ENCODE results near the gene ADORA2B. TPM values are rescaled to one million over a fixed set of nuclear protein-coding genes. Genes with fewer than 3 reads are reported as not detected.
"Not testable (repeated sequence)": the region's sequence is repeated elsewhere in the genome, so short reads cannot be mapped to it uniquely, and the experiment has no call there.

The ADORA2B gene
- total RNA-seq, 2 experiments from 2014 or later, result not detected

GRCh38 chr17:15973834-15974233 is 28.9 kb downstream of the ADORA2B start:
- Histone ChIP-seq H3K36me3 (ENCODE audit: insufficient read depth, low read length) (peaks cover 14% of the 10 kb centered on the region), H3K27ac (ENCODE audit: low read depth, low read length, poor library complexity, severe bottlenecking) (no peak overlapping the region), H2AFZ (ENCODE audit: low read length) (no peak overlapping the region), H3K4me3 (ENCODE audit: low read depth, low read length, poor library complexity, severe bottlenecking) (no peak overlapping the region), H3K4me2 (ENCODE audit: low read length) (no peak overlapping the region), H3K9me3 (ENCODE audit: low read length) (no peaks in the 10 kb centered on the region), H3K9me2 (ENCODE audit: insufficient read depth, low read length) (no peaks in the 10 kb centered on the region), H4K20me1 (ENCODE audit: insufficient read depth, low read length) (no peaks in the 10 kb centered on the region), H3K4me1 (ENCODE audit: insufficient read depth, low read length, poor library complexity, severe bottlenecking) (no peaks in the 10 kb centered on the region), H3K79me2 (ENCODE audit: insufficient read depth, low read depth, low read length) (no peaks in the 10 kb centered on the region)
- BruUV-seq (replicated peaks), result no TSS peak
- CTCF ChIA-PET (ENCODE audit: unreplicated experiment), result no interaction called here
- intact Hi-C loops (cut with micrococcal nuclease; ENCODE audit: unreplicated experiment), result no loop called here
- POLR2A ChIA-PET, result interaction anchor here (0.7 kb wide), 1 partner anchor 18 kb away, joined by 3 read pairs; no protein-coding TSS in a partner anchor
- DNase-seq (ENCODE audit: low spot score), result no peak
- TF ChIP-seq CTCF (conservative IDR thresholded peaks at IDR 0.05; ENCODE audit: low read length), result no peak
- TF ChIP-seq EZH2phosphoT487 (IDR thresholded peaks at IDR 0.05; ENCODE audit: borderline replicate concordance, low read depth, low read length), result no peak

GRCh38 chr17:15977894-15978293 is 33.0 kb downstream of the ADORA2B start:
- H3K4me1 ChIP-seq (ENCODE audit: insufficient read depth, low read length, poor library complexity, severe bottlenecking), result peaks cover 5% of the 10 kb centered on the region
- no peak overlapping the region for H3K4me2 ChIP-seq (ENCODE audit: low read length)
- H2AFZ ChIP-seq (ENCODE audit: low read length), result no peak overlapping the region
- intact Hi-C loops (cut with micrococcal nuclease; ENCODE audit: unreplicated experiment), result no loop called here
- no peaks in the 10 kb centered on the region for H4K20me1 ChIP-seq (ENCODE audit: insufficient read depth, low read length)
- TF ChIP-seq EZH2phosphoT487 (IDR thresholded peaks at IDR 0.05; ENCODE audit: borderline replicate concordance, low read depth, low read length), result no peak
- no peak for TF ChIP-seq CTCF (conservative IDR thresholded peaks at IDR 0.05; ENCODE audit: low read length)
- ChIA-PET CTCF (ENCODE audit: unreplicated experiment) (no interaction called here), POLR2A (no interaction called here)
- no TSS peak for BruUV-seq (replicated peaks)
- peaks cover 45% of the 10 kb centered on the region for H3K36me3 ChIP-seq (ENCODE audit: insufficient read depth, low read length)
- no peaks in the 10 kb centered on the region for H3K79me2 ChIP-seq (ENCODE audit: insufficient read depth, low read depth, low read length)
- no peak overlapping the region for H3K4me3 ChIP-seq (ENCODE audit: low read depth, low read length, poor library complexity, severe bottlenecking)
- H3K27ac ChIP-seq (ENCODE audit: low read depth, low read length, poor library complexity, severe bottlenecking), result no peak overlapping the region
- DNase-seq (ENCODE audit: low spot score), result no peak
- H3K9me3 ChIP-seq (ENCODE audit: low read length), result no peaks in the 10 kb centered on the region
- H3K9me2 ChIP-seq (ENCODE audit: insufficient read depth, low read length), result no peaks in the 10 kb centered on the region

GRCh38 chr17:15978606-15979005 is 33.7 kb downstream of the ADORA2B start:
- no TSS peak for BruUV-seq (replicated peaks)
- POLR2A ChIA-PET, result no interaction called here
- DNase-seq (ENCODE audit: low spot score), result no peak
- intact Hi-C loops (cut with micrococcal nuclease; ENCODE audit: unreplicated experiment), result no loop called here
- no peak overlapping the region for H3K27ac ChIP-seq (ENCODE audit: low read depth, low read length, poor library complexity, severe bottlenecking)
- H3K4me1 ChIP-seq (ENCODE audit: insufficient read depth, low read length, poor library complexity, severe bottlenecking), result peaks cover 5% of the 10 kb centered on the region
- no peak overlapping the region for H2AFZ ChIP-seq (ENCODE audit: low read length)
- no peak overlapping the region for H3K4me2 ChIP-seq (ENCODE audit: low read length)
- CTCF ChIA-PET (ENCODE audit: unreplicated experiment), result no interaction called here
- H3K36me3 ChIP-seq (ENCODE audit: insufficient read depth, low read length), result peaks cover 45% of the 10 kb centered on the region
- H3K9me3 ChIP-seq (ENCODE audit: low read length), result no peaks in the 10 kb centered on the region
- no peak for TF ChIP-seq EZH2phosphoT487 (IDR thresholded peaks at IDR 0.05; ENCODE audit: borderline replicate concordance, low read depth, low read length)
- TF ChIP-seq CTCF (conservative IDR thresholded peaks at IDR 0.05; ENCODE audit: low read length), result no peak
- H3K79me2 ChIP-seq (ENCODE audit: insufficient read depth, low read depth, low read length), result no peaks in the 10 kb centered on the region
- H3K4me3 ChIP-seq (ENCODE audit: low read depth, low read length, poor library complexity, severe bottlenecking), result no peak overlapping the region
- no peaks in the 10 kb centered on the region for H3K9me2 ChIP-seq (ENCODE audit: insufficient read depth, low read length)
- H4K20me1 ChIP-seq (ENCODE audit: insufficient read depth, low read length), result no peaks in the 10 kb centered on the region

GRCh38 chr17:15979013-15979412 is 34.1 kb downstream of the ADORA2B start:
- H3K4me1 ChIP-seq (ENCODE audit: insufficient read depth, low read length, poor library complexity, severe bottlenecking); H3K4me3 ChIP-seq (ENCODE audit: low read depth, low read length, poor library complexity, severe bottlenecking); DNase-seq (ENCODE audit: low spot score); CTCF ChIA-PET (ENCODE audit: unreplicated experiment); H3K27ac ChIP-seq (ENCODE audit: low read depth, low read length, poor library complexity, severe bottlenecking); H3K79me2 ChIP-seq (ENCODE audit: insufficient read depth, low read depth, low read length); BruUV-seq (replicated peaks); H3K9me3 ChIP-seq (ENCODE audit: low read length); H2AFZ ChIP-seq (ENCODE audit: low read length); intact Hi-C loops (cut with micrococcal nuclease; ENCODE audit: unreplicated experiment); H4K20me1 ChIP-seq (ENCODE audit: insufficient read depth, low read length); H3K9me2 ChIP-seq (ENCODE audit: insufficient read depth, low read length); H3K4me2 ChIP-seq (ENCODE audit: low read length); POLR2A ChIA-PET: not testable (repeated sequence)
- H3K36me3 ChIP-seq (ENCODE audit: insufficient read depth, low read length), result peaks cover 49% of the 10 kb centered on the region
